GM21737 (cell line): ENCODE data around the gene CBX6.

Experiments
- ATAC-seq: cut with Tn5 transposase; IDR thresholded peaks from one replicate; pipeline ENCODE4 v1.9.1; 2021; ENCODE audit warnings: mild to moderate bottlenecking, moderate library complexity; ENCODE audit not compliant: unreplicated experiment

The CBX6 gene

GRCh38 chr22:38823076-38823475 is 48.9 kb downstream of the CBX6 start:
- no peak for ATAC-seq

- ATAC-seq: no peak
Measured at GRCh38 chr22:38820020-38820419, 52.0 kb downstream of the CBX6 start.

- no peak for ATAC-seq
Measured at GRCh38 chr22:38819387-38819940, 52.6 kb downstream of the CBX6 start.

GRCh38 chr22:38817196-38817595 is 54.8 kb downstream of the CBX6 start:
- ATAC-seq: no peak

GRCh38 chr22:38815842-38816241 is 56.2 kb downstream of the CBX6 start:
- ATAC-seq: no peak
